Vagina (tissue), 2 donors: Measurements from ENCODE around the gene COX7A2L. TPM values are rescaled to one million over a fixed set of nuclear protein-coding genes. Genes with fewer than 3 reads are reported as not detected.

ENCODE experiments used
- DNase-seq, 2 donors: peaks; one replicate each; pipeline ENCODE4 v3.0.0-alpha.2; 2017; ENCODE audit errors: extremely low spot score in 2 of 2
- H3K27ac ChIP-seq: fragments of 200-600 bp; sonication (generic); one replicate; pipeline ENCODE4 v1.5.1; 2019
- H3K27me3 ChIP-seq: fragments of 200-600 bp; sonication (generic); one replicate; pipeline ENCODE4 v1.5.1; 2019
- H3K36me3 ChIP-seq, 2 donors: fragments of 200-600 bp; sonication (generic); one replicate each; pipeline ENCODE4 v1.5.1; 2017 to 2019
- H3K4me1 ChIP-seq: fragments of 200-600 bp; sonication (generic); one replicate; pipeline ENCODE4 v1.5.1; 2019
- H3K4me3 ChIP-seq, 2 donors: fragments of 200-600 bp; sonication (generic); 1 replicate in 1 of 2; 2 replicates in 1 of 2; pipeline ENCODE4 v1.5.1; 2016 to 2019
- H3K9me3 ChIP-seq: fragments of 200-600 bp; sonication (generic); one replicate; pipeline ENCODE4 v1.5.1; 2019
- CTCF ChIP-seq, 3 experiments: fragments of 450-650 bp in 2 of 3; fragments of 200-600 bp in 1 of 3; sonication (generic) in 1 of 3; IDR thresholded peaks; one replicate each; pipeline ENCODE4 v1.5.1; 2017 to 2019; ENCODE audit warnings: antibody characterized with exemption in 3 of 3, mild to moderate bottlenecking in 2 of 3, moderate library complexity in 2 of 3
- POLR2A ChIP-seq, 2 donors: fragments of 450-650 bp; IDR thresholded peaks; one replicate each; pipeline ENCODE4 v1.6.1; 2017; ENCODE audit warnings: antibody characterized with exemption in 2 of 2, mild to moderate bottlenecking in 2 of 2, moderate library complexity in 2 of 2
- POLR2AphosphoS5 ChIP-seq, 2 donors: sonication (generic); formaldehyde crosslinking; IDR thresholded peaks; one replicate each; pipeline ENCODE4 v1.9.0; 2017; ENCODE audit warnings: antibody characterized with exemption in 2 of 2, mild to moderate bottlenecking in 2 of 2, low read depth in 1 of 2; ENCODE audit not compliant: insufficient read depth in 1 of 2
- intact Hi-C: fragments of 100-400 bp; cut with DNase I; formaldehyde crosslinking; loops from one replicate; pipeline ENCODE4 v1.15.1; 2023
- total RNA-seq: library from RNA; depleted of rRNA; stranded (reverse); fragments of >200 nt; gene quantifications from one replicate; pipeline ENCODE4 v1.2.3, GENCODE V29; 2016

The COX7A2L gene
- total RNA-seq, 1 donor from 2014 or later: 83.2 TPM

- Histone ChIP-seq H3K4me1 (peaks cover 20% of the 10 kb centered on the region), H3K27me3 (no peaks in the 10 kb centered on the region), H3K27ac (no peak overlapping the region), H3K36me3 (no peaks in the 10 kb centered on the region), H3K4me3 (no peak overlapping the region), H3K9me3 (no peaks in the 10 kb centered on the region)
- TF ChIP-seq POLR2AphosphoS5 (IDR thresholded peaks at IDR 0.05; ENCODE audit: insufficient read depth in 1 of 2, low read depth in 1 of 2) (peak in 1 of 2 donors; percentile 25), CTCF (IDR thresholded peaks at IDR 0.05) (no peak)
- intact Hi-C loops: no loop called here
- DNase-seq: no peak
These were observed 10.8 kb upstream of the COX7A2L start for GRCh38 chr2:42371611-42372473.

GRCh38 chr2:42369532-42370229, 8.7 kb upstream of the COX7A2L start:
- TF ChIP-seq CTCF (IDR thresholded peaks at IDR 0.05): no peak
- TF ChIP-seq POLR2A (IDR thresholded peaks at IDR 0.05): no peak
- no peak for TF ChIP-seq POLR2AphosphoS5 (IDR thresholded peaks at IDR 0.05; ENCODE audit: insufficient read depth in 1 of 2, low read depth in 1 of 2)
- peaks cover 20% of the 10 kb centered on the region for H3K4me1 ChIP-seq
- no peak overlapping the region for H3K27ac ChIP-seq
- H3K27me3 ChIP-seq: no peaks in the 10 kb centered on the region
- intact Hi-C loops: no loop called here
- no peak for DNase-seq
- no peaks in the 10 kb centered on the region for H3K36me3 ChIP-seq
- H3K4me3 ChIP-seq: no peak overlapping the region
- no peaks in the 10 kb centered on the region for H3K9me3 ChIP-seq

- intact Hi-C loops: no loop called here
- Histone ChIP-seq H3K27ac (no peak overlapping the region), H3K9me3 (no peaks in the 10 kb centered on the region), H3K36me3 (no peaks in the 10 kb centered on the region), H3K4me1 (peaks cover 20% of the 10 kb centered on the region), H3K4me3 (no peak overlapping the region), H3K27me3 (no peaks in the 10 kb centered on the region)
- DNase-seq: no peak
- TF ChIP-seq CTCF (IDR thresholded peaks at IDR 0.05) (no peak), POLR2AphosphoS5 (IDR thresholded peaks at IDR 0.05; ENCODE audit: insufficient read depth in 1 of 2, low read depth in 1 of 2) (no peak)
These were observed 8.0 kb upstream of the COX7A2L start for GRCh38 chr2:42368817-42369531.

- H3K9me3 ChIP-seq: no peaks in the 10 kb centered on the region
- peaks cover 20% of the 10 kb centered on the region for H3K4me1 ChIP-seq
- no peak for DNase-seq
- H3K36me3 ChIP-seq: no peaks in the 10 kb centered on the region
- TF ChIP-seq POLR2A (IDR thresholded peaks at IDR 0.05): no peak
- peak in 1 of 2 donors; percentile 50 for TF ChIP-seq POLR2AphosphoS5 (IDR thresholded peaks at IDR 0.05; ENCODE audit: insufficient read depth in 1 of 2, low read depth in 1 of 2)
- no peak overlapping the region for H3K4me3 ChIP-seq
- intact Hi-C loops: no loop called here
- H3K27me3 ChIP-seq: no peaks in the 10 kb centered on the region
- no peak overlapping the region for H3K27ac ChIP-seq
These were observed 6.8 kb upstream of the COX7A2L start for GRCh38 chr2:42367835-42368234.

GRCh38 chr2:42366411-42366810, 5.4 kb upstream of the COX7A2L start:
- TF ChIP-seq POLR2A (IDR thresholded peaks at IDR 0.05): no peak
- no peak for TF ChIP-seq CTCF (IDR thresholded peaks at IDR 0.05)
- no peak for TF ChIP-seq POLR2AphosphoS5 (IDR thresholded peaks at IDR 0.05; ENCODE audit: insufficient read depth in 1 of 2, low read depth in 1 of 2)
- Histone ChIP-seq H3K27me3 (no peaks in the 10 kb centered on the region), H3K4me3 (no peak overlapping the region), H3K27ac (no peak overlapping the region), H3K36me3 (no peaks in the 10 kb centered on the region), H3K9me3 (no peaks in the 10 kb centered on the region), H3K4me1 (peaks cover 18% of the 10 kb centered on the region)
- no peak for DNase-seq
- intact Hi-C loops: no loop called here
